Measurements from ENCODE around the gene CENATAC.
"Not testable (repeated sequence)": the region's sequence is repeated elsewhere in the genome, so short reads cannot be mapped to it uniquely, and the experiment has no call there.

Gene CENATAC, protein sequence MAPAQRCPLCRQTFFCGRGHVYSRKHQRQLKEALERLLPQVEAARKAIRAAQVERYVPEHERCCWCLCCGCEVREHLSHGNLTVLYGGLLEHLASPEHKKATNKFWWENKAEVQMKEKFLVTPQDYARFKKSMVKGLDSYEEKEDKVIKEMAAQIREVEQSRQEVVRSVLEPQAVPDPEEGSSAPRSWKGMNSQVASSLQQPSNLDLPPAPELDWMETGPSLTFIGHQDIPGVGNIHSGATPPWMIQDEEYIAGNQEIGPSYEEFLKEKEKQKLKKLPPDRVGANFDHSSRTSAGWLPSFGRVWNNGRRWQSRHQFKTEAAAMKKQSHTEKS

DNA sequence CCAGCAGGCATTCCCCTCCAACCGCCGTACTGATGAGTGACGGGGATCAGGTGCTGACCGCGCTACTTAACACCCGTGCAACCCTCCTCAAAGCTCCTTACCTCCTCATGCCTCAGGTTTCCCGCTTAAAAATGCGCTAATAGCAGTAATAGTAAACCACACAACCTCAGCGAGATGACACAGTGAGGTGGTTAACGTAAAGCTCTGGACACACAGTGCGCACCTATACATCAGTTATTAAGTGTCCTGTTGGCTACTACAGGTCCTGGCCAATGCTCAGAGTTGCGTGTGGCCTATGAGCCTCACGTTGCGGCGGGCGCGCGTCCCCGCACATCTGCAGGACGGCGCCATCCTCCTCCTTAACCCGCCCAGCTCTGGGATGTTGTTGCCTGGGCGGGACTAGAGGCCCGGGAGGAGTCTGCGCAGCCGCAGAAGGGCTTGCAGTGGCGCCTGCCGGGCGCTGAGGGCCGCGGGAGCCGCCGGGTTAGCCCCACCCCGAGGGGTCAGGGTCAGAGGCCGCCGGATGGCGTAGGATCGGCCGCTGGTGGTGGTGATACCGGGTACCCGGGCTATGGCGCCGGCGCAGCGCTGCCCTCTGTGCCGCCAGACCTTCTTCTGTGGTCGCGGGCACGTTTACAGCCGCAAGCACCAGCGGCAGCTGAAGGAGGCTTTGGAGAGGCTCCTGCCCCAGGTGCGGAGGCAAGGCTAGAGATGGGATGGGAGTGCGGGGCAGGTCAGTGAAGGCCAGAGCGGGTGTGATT, at the start of gene CENATAC:
Gene CENATAC (plus strand): TSS at position 512 of the 761 bp plus-strand sequence. CDS start 60 bp downstream, at position 572.
- peak; percentile 74 to 88 (median 88) for DNase-seq (ENCODE audit: low read depth in 2 of 3, low spot score in 2 of 3)

- no peak for DNase-seq (ENCODE audit: low read depth in 2 of 3, low spot score in 2 of 3)
These were observed 44.7 kb upstream of the CENATAC start for GRCh38 chr11:118953265-118953664.

DNA sequence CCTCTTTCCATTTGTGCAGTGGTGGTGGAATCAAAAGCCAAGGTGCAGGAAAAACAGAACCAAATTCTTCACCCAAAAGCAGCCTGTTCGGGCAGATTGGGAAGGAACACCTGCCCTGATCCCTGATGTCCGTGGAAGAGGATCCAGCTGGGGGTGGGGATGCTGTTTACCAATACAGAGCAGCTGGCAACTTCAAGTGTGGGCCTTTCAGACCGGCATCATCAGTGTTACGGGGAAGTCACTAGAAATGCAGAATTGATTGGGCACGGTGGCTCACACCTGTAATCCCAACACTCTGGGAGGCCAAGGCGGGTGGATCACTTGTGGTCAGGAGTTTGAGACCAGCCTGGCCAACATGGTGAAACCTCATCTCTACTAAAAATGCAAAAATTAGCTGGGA, 44.0 kb upstream of the CENATAC start:
- DNase-seq (ENCODE audit: low read depth in 2 of 3, low spot score in 2 of 3), result not testable (repeated sequence)

DNA sequence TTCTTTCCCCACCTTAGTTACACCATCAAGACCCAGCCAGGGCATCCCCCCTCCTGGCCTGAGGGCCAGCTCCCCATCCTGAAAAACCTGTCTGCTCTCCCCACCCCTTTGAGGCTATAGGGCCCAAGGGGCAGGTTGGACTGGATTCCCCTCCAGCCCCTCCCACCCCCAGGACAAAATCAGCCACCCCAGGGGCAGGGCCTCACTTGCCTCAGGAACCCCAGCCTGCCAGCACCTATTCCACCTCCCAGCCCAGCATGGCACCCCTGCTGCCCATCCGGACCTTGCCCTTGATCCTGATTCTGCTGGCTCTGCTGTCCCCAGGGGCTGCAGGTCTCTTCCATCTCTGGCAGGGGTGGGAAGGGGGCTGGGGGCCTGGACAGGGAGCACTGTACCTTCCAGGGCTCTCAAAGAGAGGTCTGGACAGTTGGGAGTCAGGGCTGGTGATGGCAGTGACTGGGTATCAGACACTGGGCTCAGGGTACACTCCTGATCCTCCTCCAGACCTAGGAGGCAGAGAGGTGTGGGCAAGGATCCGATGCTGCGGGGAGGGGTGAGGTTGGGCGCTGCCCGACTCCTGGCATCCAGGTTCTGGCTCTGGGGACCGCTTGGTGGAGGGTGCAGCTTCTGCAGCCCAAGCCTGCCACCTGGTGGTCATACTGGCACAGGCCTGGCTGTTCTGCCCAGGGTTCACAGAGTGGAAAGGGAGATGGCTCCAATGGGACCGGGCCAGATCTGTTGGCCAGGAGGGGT, 41.7 kb upstream of the CENATAC start, which contains the start of gene UPK2:
Gene UPK2 (plus strand): TSS at position 205 of the 753 bp plus-strand sequence. CDS start 53 bp downstream, at position 258.
- DNase-seq (ENCODE audit: low read depth in 2 of 3, low spot score in 2 of 3), result peak; percentile 58 to 89 (median 81)

DNA sequence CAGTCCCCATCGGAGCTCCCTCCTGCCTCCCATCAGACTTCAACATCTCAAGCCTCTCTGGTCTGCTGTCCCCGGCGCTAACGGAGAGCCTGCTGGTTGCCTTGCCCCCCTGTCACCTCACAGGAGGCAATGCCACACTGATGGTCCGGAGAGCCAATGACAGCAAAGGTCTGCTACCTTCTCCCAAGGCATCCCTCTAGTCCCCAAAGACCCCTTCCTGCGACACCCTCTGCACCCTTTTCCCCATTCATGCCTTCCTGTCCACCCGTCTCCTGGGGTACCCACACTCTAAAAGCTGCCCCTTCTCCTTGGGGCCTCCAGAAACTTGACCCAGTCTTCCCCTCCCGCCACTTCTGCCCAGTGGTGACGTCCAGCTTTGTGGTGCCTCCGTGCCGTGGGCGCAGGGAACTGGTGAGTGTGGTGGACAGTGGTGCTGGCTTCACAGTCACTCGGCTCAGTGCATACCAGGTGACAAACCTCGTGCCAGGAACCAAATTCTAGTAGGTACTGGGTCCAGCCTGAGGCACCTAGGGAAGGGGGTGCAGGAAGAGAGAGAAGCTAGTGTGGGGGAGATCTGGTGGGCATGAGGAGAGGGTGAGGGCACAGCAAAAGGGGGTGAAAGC, 41.0 kb upstream of the CENATAC start:
- no peak for DNase-seq (ENCODE audit: low read depth in 2 of 3, low spot score in 2 of 3)

DNA sequence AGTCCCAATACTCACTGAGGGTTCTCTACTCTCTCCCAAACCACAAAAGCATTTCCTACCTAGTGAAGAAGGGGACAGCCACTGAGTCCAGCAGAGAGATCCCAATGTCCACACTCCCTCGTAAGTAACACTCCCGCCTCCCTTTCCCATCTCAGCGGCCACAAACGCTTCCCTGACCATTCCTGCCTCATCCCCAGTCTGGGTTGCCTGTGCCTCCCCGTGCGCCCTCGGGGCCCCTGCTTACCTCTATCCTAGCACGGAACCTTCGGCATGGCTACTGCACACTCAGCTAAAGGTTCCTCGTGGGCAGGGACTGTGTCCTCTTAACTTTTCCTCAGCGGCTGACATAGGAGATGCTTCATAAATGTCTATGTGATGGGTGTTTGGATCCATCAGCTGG, 40.4 kb upstream of the CENATAC start:
- no peak for DNase-seq (ENCODE audit: low read depth in 2 of 3, low spot score in 2 of 3)

DNA sequence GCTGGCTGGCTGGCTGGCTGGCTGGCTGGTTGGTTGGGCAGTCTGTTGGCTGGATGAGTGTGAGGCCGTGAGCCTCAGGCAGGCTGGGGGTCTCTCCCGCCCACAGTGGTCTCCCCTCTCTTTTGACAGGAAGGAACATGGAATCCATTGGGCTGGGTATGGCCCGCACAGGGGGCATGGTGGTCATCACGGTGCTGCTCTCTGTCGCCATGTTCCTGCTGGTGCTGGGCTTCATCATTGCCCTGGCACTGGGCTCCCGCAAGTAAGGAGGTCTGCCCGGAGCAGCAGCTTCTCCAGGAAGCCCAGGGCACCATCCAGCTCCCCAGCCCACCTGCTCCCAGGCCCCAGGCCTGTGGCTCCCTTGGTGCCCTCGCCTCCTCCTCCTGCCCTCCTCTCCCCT, 40.0 kb upstream of the CENATAC start:
- DNase-seq (ENCODE audit: low read depth in 2 of 3, low spot score in 2 of 3), result no peak

DNA sequence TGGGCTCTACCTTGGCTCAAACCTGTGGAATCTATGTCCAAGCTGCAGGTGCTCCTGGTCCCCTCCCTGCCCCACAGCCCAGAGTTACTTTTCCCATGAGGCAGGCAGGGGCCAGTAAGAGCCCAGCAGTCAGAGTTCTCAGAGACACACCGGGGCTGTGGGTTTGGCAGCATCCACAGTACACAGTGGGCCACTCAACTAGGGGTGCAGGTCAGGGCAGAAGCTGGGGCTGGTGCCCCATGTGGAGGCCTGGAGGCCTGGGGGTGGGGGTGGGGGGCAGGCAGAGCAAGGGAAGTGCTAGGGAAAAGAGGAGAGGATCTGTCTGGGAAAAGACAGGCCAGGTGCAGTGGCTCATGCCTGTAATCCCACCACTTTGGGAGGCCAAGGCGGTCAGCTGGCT, 39.4 kb upstream of the CENATAC start:
- no peak for DNase-seq (ENCODE audit: low read depth in 2 of 3, low spot score in 2 of 3)

DNA sequence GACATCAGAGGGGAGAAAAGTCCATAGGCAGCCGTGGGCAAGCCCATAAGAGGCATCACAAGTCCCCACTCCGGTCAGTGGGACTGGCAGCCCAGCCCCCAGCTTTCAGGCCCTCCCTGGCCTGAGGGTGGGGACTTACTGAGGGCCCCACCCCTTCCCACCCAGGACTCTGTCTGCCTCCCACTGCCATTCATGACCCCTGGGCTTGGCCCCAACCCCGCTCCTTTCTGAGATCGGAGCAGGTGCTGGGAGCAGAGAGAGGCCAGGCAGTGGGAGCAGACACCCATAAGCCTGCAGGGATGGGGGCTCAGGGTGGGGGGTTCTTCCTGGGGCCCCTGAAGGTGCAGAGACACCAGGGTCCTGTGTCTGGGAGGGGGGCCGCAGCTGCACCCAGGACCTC, 36.7 kb upstream of the CENATAC start:
- no peak for DNase-seq (ENCODE audit: low read depth in 2 of 3, low spot score in 2 of 3)

DNA sequence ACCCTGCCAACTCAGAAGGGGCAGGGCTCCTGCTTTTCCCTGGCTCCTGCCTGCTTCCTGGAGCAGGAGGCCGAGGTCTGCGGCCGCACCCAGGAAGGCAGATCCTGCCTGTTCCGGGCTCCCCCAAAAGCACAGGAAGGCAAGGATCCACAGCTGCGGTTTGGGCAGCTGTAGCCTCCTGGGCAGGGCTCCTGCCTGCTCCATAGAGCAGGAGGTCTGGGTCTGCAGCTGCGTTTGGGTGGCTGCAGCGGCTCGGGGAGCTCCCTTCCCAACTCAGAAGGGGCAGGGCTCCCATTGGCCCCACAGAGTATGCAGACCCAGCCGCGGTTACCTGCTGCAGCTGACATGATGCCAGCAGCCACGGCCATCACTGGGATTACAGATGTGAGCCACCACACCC, 36.3 kb upstream of the CENATAC start:
- DNase-seq (ENCODE audit: low read depth in 2 of 3, low spot score in 2 of 3), result no peak

DNA sequence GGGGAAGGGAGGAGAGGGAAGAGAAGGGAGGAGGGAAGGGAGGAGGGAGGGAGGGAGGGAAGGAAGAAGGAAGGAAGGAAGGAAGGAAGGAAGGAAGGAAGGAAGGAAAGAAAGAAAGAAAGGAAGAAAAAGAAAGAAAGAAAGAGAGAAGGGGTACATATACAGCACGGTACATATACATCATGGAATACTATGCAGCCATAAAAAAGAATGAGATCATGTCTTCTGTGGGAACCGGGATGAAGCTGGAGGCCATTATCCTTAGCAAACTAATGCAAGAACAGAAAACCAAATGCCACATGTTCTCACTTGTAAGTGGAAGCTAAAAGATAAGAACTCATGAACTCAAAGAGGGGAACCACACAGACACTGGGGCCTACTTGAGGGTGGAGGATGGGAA, 28.4 kb upstream of the CENATAC start:
- not testable (repeated sequence) for DNase-seq (ENCODE audit: low read depth in 2 of 3, low spot score in 2 of 3)

DNA sequence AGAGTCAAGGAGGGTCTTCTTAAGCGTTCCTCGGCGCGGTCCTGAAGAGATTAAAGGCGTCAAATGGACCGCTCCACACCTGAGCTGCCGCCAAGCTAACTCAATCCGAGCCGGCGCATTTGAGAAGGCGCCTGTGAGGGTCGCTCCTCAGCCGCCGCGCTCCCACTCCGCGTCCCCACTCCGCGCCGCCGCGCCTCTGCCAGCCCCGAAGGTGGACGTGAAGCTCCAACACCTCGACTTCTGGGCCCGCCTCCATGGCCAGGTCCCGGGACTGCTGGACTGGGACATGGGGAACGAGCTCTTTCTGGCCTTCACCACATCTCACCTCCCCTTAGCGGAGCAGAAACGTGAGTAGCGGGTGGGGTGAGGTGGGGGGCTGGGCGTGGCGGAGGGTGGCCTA, 26.3 kb upstream of the CENATAC start, which contains the start of gene FOXR1:
Gene FOXR1 (plus strand): TSS at position 116 of the 400 bp plus-strand sequence. CDS start 171 bp downstream, at position 287.
- DNase-seq (ENCODE audit: low read depth in 2 of 3, low spot score in 2 of 3), result no peak

GRCh38 chr11:118973985-118974384, 24.0 kb upstream of the CENATAC start:
- DNase-seq (ENCODE audit: low read depth in 2 of 3, low spot score in 2 of 3), result no peak

DNA sequence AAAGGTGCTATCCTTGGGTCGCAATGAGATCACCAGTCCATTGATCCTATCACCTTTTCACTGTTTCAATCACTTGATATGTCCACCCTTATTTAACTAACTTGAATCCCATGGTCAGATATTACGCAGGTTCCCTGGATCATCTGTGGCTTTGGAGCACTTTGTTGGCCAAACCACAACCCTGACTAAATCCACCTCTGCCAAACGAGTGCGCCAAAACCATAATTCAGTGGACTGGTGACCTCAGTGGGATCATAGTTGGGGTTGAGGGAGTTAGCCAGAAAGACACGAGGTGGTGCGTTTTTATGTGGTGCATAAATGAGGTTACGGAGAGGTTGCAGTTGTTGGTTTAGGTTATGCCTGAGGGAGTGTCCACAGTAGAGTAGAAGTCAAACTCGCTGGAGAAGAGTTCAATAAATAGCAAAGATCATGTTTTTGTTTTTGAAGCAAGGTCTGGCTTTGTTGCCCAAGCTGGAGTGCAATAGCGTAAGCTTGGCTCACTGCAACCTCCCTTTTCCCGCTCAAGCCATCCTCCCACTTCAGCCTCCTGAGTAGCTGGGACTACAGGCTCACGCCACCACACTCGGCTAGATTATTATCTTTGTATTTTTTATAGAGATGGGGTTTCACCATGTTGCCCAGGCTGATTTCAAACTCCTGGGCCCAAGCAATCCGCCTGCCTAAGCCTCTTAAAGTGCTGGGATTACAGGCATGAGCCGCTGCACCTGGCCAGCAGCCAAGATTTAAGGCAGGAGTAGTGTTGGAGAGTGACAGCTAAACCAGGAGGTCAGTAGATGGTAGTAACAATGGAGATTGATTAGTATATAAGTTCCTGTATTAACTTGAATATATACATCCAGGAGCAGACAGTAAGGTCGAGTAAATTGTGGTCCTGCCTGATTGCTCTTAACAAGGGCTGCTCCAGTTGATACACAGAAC, 21.9 kb upstream of the CENATAC start:
- no peak for DNase-seq (ENCODE audit: low read depth in 2 of 3, low spot score in 2 of 3)

GRCh38 chr11:118979434-118979833, 18.5 kb upstream of the CENATAC start:
- DNase-seq (ENCODE audit: low read depth in 2 of 3, low spot score in 2 of 3), result no peak

DNA sequence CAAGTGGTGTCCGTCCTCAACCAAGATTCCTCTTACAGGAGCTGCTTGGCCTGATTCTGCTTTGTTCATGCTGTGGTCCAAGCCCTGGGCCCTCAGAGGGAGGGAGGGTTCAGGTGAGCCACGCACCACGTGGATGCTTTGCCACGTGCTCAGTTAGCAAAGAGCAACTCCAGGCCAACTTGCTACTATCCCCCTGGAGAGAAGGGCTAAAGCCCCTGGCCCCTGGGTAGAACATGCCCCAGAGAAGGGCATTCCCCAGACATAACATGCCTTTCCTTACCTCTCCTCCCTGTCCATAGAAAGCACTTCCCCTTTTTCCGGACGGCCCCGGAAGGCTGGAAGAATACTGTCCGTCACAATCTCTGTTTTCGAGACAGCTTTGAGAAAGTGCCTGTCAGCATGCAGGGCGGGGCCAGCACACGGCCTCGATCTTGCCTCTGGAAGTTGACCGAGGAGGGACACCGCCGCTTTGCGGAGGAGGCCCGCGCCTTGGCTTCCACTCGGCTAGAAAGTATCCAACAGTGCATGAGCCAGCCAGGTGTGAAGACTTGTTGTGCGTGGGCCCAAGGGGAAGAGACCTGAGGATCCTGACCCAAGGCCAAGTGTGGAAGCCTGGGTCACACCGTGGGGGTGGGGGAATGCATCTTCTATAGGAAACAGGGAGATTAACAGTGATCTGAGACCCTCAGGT, 17.6 kb upstream of the CENATAC start:
- DNase-seq (ENCODE audit: low read depth in 2 of 3, low spot score in 2 of 3), result no peak

DNA sequence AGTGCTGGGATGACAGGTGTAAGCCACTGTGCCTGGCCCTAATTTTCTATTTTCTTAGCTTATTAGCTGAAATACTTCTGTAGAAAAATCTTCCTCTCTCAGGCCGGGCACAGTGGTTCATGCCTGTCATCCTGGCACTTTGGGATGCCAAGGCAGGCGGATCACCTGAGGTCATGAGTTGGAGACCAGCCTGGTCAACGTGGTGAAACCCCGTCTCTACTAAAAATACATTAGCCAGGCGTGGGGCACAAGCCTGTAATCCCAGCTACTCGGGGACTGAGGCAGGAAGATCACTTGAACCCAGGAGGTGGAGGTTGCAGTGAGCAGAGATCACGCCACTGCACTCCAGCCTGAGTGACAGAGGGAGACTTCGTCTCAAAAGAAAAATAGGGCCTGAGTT, 13.6 kb upstream of the CENATAC start:
- DNase-seq (ENCODE audit: low read depth in 2 of 3, low spot score in 2 of 3), result not testable (repeated sequence)

DNA sequence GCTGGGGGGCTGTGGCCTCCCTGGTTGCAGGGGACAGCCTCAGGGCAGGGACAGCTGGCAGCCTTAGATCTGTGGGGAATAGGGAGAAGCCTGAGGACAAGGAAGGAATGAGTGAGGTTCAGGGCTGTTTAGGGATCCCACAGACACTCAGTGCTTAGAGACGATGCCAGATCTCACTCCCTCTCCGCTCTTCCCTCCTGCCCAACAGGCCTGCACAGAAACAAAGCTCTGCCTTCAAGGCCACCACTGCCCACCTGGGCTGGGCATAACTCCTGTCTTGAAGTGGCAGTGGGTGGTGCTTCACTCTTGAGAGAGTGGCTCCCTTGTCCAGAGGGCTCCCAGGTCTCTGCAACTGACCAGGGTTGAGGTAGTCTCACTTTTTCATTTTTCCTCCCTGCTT, 13.1 kb upstream of the CENATAC start:
- DNase-seq (ENCODE audit: low read depth in 2 of 3, low spot score in 2 of 3), result no peak

DNA sequence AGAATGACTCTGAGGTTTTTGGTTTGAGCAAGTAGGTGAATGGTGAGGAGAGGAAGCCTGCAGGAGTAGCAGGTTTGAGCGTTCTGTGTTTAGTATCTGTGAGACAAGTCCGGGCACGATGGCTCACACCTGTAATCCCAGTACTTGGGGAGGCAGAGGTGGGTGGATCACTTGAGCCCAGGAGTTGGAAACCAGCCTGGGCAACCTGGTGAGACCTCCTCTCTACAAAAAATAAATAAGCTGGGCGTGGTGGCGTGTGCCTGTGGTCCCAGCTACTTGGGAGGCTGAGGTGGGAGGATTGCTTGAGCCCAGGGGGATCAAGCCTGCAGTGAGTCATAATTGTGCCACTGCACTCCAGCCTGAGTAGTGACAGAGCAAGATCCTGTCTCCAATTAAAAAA, 9.7 kb upstream of the CENATAC start:
- no peak for DNase-seq (ENCODE audit: low read depth in 2 of 3, low spot score in 2 of 3)

Data from activated CD8-positive, alpha-beta memory T cell treated with anti-CD3 and anti-CD28 coated beads for 48 hours (primary cell).